Breast epithelium (tissue), 3 donors: ENCODE data around the gene BTN3A1.

ENCODE experiments used
- POLR2A ChIP-seq: fragments of 450-650 bp; IDR thresholded peaks from one replicate; pipeline ENCODE4 v1.6.1; 2016; ENCODE audit warnings: antibody characterized with exemption, mild to moderate bottlenecking, moderate library complexity
- POLR2AphosphoS5 ChIP-seq, 3 donors: sonication (generic); formaldehyde crosslinking; IDR thresholded peaks; one replicate each; pipeline ENCODE4 v1.6.1; 2017; ENCODE audit warnings: antibody characterized with exemption in 3 of 3
- TF ChIP-seq, protein P1 (sequence below), 3 donors: fragments of 450-650 bp; IDR thresholded peaks; one replicate each; pipeline ENCODE4 v1.5.1; 2016 to 2017; ENCODE audit warnings: antibody characterized with exemption in 3 of 3, mild to moderate bottlenecking in 3 of 3, moderate library complexity in 3 of 3

DNA sequence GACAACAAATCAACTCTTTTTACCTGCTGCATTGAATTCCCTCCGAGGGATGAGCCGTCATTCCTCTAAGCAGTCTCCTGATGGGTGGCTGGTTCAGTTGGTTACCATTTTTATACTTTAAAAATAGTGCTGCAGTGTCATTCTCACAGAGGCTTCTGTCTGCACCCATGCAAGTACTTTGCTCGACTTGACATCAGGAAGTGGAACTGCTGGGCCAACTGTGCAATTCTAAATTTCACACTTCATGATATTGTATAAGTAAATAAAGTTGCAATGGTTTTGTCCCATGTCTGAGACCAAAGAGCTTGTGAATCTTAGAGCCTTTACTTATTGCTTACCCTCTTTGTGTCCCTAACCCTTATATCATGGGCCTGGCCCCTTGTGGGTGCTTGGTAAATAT lies 2.5 kb downstream of the BTN3A1 start:
- TF ChIP-seq, protein P1, sequence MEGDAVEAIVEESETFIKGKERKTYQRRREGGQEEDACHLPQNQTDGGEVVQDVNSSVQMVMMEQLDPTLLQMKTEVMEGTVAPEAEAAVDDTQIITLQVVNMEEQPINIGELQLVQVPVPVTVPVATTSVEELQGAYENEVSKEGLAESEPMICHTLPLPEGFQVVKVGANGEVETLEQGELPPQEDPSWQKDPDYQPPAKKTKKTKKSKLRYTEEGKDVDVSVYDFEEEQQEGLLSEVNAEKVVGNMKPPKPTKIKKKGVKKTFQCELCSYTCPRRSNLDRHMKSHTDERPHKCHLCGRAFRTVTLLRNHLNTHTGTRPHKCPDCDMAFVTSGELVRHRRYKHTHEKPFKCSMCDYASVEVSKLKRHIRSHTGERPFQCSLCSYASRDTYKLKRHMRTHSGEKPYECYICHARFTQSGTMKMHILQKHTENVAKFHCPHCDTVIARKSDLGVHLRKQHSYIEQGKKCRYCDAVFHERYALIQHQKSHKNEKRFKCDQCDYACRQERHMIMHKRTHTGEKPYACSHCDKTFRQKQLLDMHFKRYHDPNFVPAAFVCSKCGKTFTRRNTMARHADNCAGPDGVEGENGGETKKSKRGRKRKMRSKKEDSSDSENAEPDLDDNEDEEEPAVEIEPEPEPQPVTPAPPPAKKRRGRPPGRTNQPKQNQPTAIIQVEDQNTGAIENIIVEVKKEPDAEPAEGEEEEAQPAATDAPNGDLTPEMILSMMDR (IDR thresholded peaks at IDR 0.05), result no peak
- TF ChIP-seq POLR2A (no peak), POLR2AphosphoS5 (IDR thresholded peaks at IDR 0.05) (no peak)
